ENCODE data around the gene ERBB4.
A peak's percentile ranks its signal among the peaks of the same experiment; 100 is the strongest.

ERBB4 gene

GRCh38 chr2:211455216-211455841, 1083.3 kb downstream of the ERBB4 start:
- Histone ChIP-seq H3K27ac (ENCODE audit: low read length) (no peak overlapping the region), H3K27me3 (replicated peaks; ENCODE audit: insufficient read depth, low read length) (no peaks in the 10 kb centered on the region), H2AFZ (ENCODE audit: low read length) (no peak overlapping the region), H3K4me3 (ENCODE audit: low read length) (no peak overlapping the region), H4K20me1 (ENCODE audit: insufficient read depth, low read length) (no peaks in the 10 kb centered on the region), H3F3A (ENCODE audit: insufficient read depth, low read length) (no peaks in the 10 kb centered on the region), H3K4me2 (ENCODE audit: low read depth, low read length) (no peak overlapping the region), H3K4me1 (ENCODE audit: low read length) (no peaks in the 10 kb centered on the region), H3K9ac (ENCODE audit: low read length) (no peak overlapping the region), H3K9me2 (replicated peaks; ENCODE audit: insufficient read depth, low read length) (no peaks in the 10 kb centered on the region; the same call in 1 of the 2 replicates), H3K9me3 (replicated peaks; ENCODE audit: insufficient read depth, low read length) (no peaks in the 10 kb centered on the region), H3K36me3 (replicated peaks; ENCODE audit: insufficient read depth, low read length) (no peaks in the 10 kb centered on the region), H3K79me2 (ENCODE audit: low read length) (no peaks in the 10 kb centered on the region)
- TF ChIP-seq, protein P1, sequence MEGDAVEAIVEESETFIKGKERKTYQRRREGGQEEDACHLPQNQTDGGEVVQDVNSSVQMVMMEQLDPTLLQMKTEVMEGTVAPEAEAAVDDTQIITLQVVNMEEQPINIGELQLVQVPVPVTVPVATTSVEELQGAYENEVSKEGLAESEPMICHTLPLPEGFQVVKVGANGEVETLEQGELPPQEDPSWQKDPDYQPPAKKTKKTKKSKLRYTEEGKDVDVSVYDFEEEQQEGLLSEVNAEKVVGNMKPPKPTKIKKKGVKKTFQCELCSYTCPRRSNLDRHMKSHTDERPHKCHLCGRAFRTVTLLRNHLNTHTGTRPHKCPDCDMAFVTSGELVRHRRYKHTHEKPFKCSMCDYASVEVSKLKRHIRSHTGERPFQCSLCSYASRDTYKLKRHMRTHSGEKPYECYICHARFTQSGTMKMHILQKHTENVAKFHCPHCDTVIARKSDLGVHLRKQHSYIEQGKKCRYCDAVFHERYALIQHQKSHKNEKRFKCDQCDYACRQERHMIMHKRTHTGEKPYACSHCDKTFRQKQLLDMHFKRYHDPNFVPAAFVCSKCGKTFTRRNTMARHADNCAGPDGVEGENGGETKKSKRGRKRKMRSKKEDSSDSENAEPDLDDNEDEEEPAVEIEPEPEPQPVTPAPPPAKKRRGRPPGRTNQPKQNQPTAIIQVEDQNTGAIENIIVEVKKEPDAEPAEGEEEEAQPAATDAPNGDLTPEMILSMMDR (IDR thresholded peaks at IDR 0.05; ENCODE audit: low read length): peak; percentile 95
- TF ChIP-seq EZH2phosphoT487 (IDR thresholded peaks at IDR 0.05; ENCODE audit: low read length): no peak
- DNase-seq: peak; percentile 33

DNA sequence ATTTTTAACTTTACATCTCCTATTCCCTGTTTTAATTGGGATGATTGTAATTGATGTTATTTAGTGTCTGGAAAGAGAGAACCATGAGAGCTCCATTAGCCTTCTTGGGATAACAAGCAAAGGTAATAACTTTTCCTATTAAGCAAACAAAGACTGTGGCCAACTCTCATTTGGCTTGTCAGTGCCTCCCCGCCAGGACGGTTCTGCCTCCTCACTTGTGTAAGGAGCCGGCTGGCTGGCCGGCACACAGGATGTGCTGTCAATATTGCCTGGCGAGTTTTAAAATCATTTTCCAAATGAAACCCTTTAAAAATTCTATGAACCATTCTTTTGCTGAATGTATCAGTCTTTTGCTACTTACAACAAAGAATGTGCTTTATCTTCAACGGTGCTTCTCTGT, 1083.9 kb downstream of the ERBB4 start:
- TF ChIP-seq EZH2 (optimal IDR thresholded peaks at IDR 0.05; ENCODE audit: low read depth, low read length) (no peak), EZH2phosphoT487 (IDR thresholded peaks at IDR 0.05; ENCODE audit: low read length) (no peak)
- TF ChIP-seq, protein P1 (IDR thresholded peaks at IDR 0.05; ENCODE audit: low read length): no peak
- no peaks in the 10 kb centered on the region for H3K79me2 ChIP-seq (ENCODE audit: low read length)
- H3K36me3 ChIP-seq (replicated peaks; ENCODE audit: insufficient read depth, low read length): no peaks in the 10 kb centered on the region
- no peak overlapping the region for H3K4me3 ChIP-seq (ENCODE audit: low read length)
- no peak overlapping the region for H2AFZ ChIP-seq (ENCODE audit: low read length)
- no peaks in the 10 kb centered on the region for H3K27me3 ChIP-seq (replicated peaks; ENCODE audit: insufficient read depth, low read length)
- no peak overlapping the region for H3K4me2 ChIP-seq (ENCODE audit: low read depth, low read length)
- H3K4me1 ChIP-seq (ENCODE audit: low read length): no peaks in the 10 kb centered on the region
- no peaks in the 10 kb centered on the region; the same call in 1 of the 2 replicates for H3K9me2 ChIP-seq (replicated peaks; ENCODE audit: insufficient read depth, low read length)
- H3K27ac ChIP-seq (ENCODE audit: low read length): no peak overlapping the region
- no peaks in the 10 kb centered on the region for H3K9me3 ChIP-seq (replicated peaks; ENCODE audit: insufficient read depth, low read length)
- H3F3A ChIP-seq (ENCODE audit: insufficient read depth, low read length): no peaks in the 10 kb centered on the region
- no peak overlapping the region for H3K9ac ChIP-seq (ENCODE audit: low read length)
- no peaks in the 10 kb centered on the region for H4K20me1 ChIP-seq (ENCODE audit: insufficient read depth, low read length)
- no peak for DNase-seq

DNA sequence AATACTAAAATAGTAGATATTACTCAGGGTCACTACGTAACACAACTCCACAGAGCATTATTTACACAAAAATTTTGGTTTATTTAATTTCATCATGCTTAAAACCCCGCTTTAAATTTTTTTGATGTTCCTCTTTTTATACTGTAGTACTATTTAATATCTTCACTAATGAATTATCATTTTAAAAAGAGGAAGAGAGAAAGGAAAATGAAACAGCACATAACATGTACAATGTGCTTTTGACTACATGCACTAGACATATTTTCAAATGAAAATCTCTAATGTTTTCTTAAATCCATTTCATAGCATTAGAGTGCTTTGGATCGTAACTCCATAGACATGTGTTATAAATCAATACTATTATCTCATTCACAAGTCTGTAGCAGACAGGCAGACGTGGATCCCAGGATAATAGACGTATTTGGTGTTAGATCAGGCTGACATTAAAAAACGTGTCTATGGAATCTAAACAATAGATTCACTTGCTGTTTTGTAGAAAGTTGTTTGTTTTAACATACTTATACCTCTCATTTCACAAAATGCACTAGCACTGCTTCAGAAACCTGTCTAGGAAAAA, 1085.2 kb downstream of the ERBB4 start:
- no peaks in the 10 kb centered on the region; the same call in 1 of the 2 replicates for H3K9me2 ChIP-seq (replicated peaks; ENCODE audit: insufficient read depth, low read length)
- H2AFZ ChIP-seq (ENCODE audit: low read length): no peak overlapping the region
- no peak overlapping the region for H3K9ac ChIP-seq (ENCODE audit: low read length)

More for the DNA sequence above, 1085.2 kb downstream of the ERBB4 start:
- Histone ChIP-seq H4K20me1 (ENCODE audit: insufficient read depth, low read length) (no peaks in the 10 kb centered on the region), H3F3A (ENCODE audit: insufficient read depth, low read length) (no peaks in the 10 kb centered on the region), H3K4me2 (ENCODE audit: low read depth, low read length) (no peak overlapping the region), H3K27me3 (replicated peaks; ENCODE audit: insufficient read depth, low read length) (no peaks in the 10 kb centered on the region), H3K36me3 (replicated peaks; ENCODE audit: insufficient read depth, low read length) (no peaks in the 10 kb centered on the region), H3K79me2 (ENCODE audit: low read length) (no peaks in the 10 kb centered on the region), H3K9me3 (replicated peaks; ENCODE audit: insufficient read depth, low read length) (no peaks in the 10 kb centered on the region), H3K27ac (ENCODE audit: low read length) (no peak overlapping the region), H3K4me1 (ENCODE audit: low read length) (no peaks in the 10 kb centered on the region), H3K4me3 (ENCODE audit: low read length) (no peak overlapping the region)
- TF ChIP-seq, protein P1 (IDR thresholded peaks at IDR 0.05; ENCODE audit: low read length): no peak
- TF ChIP-seq EZH2phosphoT487 (IDR thresholded peaks at IDR 0.05; ENCODE audit: low read length) (no peak), EZH2 (optimal IDR thresholded peaks at IDR 0.05; ENCODE audit: low read depth, low read length) (no peak)
- no peak for DNase-seq

Measured in MM.1S (cell line).